GDM1 (cell line): Measurements from ENCODE around the gene LAMA2.
"Not testable (repeated sequence)": the region's sequence is repeated elsewhere in the genome, so short reads cannot be mapped to it uniquely, and the experiment has no call there.

Experiments
- DNase-seq: peaks from one replicate; lab custom pipeline; 2025; lab: John Stamatoyannopoulos, UW

The LAMA2 gene

DNA sequence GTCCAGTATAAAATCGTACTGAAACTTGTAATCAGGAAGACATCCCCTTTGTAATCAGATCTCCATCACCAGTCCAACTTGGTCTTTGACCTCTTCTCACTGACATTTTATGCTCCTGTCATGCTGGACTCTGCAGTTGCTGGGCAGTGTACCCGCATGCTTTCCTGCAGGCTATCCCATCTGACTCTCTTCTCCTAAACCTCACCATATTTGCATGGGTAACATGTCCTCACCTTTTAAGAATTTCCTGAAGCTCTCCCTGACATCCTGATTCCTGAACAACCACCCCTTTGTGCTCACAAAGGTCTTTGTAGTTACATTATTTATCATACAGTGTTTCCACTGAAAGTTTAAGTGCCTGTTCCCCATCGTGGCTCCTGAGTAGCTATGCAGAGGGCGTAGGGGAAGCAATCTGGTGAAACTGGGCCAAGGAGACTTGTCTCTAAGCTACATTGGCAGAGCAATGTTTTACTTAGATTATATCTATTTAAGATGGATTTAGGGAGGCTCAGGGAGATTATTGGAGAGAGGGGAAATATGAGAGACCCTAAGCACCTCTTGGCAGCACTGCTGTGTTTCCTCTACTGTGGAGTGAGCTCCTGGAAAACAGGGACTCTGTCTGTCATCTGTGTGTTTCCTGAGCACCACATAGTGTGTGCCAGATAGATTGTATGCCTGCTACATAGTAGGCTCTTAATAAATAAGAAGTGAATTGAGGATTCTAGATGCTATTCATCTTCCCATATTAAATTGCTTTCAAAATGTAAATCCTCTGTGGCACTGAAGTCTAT, 124.0 kb downstream of the LAMA2 start:
- DNase-seq: no peak

DNA sequence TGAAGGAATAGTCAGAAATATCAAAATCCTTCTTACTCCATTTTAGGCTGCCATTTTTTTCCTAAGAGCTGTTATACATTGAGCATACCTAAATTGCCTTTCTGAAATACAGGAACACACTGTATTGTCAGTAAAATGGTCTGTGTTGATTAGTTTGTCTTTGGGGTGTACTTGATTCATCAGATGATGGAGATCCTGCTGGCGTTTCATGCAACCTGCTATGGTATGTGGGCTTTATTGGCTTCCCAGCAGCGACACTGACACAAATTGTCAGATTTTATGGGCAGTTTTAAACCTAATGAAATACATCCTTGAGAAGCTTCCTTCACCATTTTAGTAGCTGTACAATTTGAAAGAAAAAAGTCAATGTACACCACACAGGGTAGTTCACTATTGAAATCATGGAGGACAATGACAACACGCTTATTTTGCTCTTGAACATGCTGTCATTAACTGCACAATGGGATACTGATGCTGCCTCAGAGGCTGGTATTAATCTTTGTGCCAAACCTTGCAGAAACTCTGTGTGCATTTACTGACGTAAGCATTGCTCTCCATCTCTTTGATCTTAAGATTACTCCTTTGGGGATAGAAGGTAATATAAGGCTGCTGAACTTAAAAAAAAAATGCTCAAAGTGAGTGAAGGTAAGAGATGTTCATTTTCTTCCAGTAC, 124.9 kb downstream of the LAMA2 start:
- DNase-seq: no peak

DNA sequence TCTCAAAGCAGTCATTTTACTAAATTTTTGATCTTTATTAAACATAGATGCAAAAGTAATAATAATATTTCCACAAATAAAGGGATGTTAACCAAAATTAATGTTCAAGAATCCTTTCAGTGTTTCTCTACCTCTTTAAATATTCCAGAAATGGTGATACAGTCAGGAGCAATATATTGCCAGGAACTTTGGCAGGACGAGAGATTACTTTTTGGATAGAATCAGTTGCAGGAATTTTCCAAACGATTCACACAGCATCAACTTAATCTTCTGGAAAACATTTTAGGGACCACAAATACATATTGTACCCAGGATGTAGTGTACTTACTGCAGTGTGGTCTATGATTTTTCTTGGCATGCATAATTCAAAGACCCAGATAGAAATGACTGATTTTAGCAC, 125.7 kb downstream of the LAMA2 start:
- no peak for DNase-seq

DNA sequence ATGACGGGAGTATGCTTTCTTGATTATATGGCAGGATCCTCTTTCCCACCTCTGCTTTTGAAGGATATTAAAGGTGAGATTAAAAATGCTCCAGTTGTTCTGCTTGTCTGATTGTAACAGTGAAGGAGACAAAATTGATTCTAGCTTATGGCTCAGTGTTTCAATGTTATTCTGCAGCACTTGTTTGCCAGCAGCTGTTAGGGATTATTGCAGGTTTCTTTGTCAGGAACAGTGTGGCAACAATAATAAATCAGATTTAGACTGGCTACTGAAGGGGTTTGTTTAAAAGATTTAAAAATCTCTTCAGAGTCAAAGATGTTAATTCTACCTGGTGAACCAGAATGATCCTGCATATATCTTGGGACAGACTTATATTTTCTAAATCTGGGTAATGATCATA, 126.9 kb downstream of the LAMA2 start:
- no peak for DNase-seq

DNA sequence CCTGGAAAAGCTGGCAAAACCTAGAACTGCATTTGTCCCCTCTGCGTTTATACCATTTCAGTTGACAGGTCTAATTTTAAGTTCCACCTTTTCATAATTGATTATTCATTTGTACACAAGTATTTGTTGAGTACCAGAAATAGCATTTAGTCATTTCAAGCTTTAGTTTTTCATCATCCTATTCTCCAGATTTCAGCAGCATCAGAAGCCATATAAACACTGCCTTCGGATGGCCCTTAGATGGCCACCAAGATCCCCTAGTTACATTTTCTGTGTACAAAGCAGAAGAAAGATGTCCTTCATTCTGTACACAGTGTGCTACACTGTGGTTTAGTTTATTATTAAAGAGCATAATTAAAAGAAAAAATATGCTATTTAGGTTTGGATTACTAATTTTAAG, 131.4 kb downstream of the LAMA2 start:
- no peak for DNase-seq

DNA sequence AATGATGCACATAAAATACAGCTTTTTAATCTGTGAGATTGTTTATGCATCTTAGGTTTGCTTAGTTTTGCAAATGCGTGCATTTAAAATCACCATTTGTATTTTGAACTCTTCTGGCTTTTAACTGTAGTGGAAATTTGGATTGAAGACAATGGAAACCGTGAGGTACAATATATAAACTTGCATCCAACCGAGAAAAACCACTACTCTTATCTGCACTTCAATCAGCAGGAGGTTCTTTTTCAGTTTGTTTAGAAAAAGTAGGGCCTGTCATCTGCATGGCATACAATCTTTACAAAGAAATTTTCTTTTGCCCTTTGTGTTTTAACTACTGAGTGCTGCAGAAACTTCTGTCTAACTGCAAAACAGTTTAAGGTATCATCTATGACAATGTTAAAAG, 132.8 kb downstream of the LAMA2 start:
- DNase-seq: no peak

DNA sequence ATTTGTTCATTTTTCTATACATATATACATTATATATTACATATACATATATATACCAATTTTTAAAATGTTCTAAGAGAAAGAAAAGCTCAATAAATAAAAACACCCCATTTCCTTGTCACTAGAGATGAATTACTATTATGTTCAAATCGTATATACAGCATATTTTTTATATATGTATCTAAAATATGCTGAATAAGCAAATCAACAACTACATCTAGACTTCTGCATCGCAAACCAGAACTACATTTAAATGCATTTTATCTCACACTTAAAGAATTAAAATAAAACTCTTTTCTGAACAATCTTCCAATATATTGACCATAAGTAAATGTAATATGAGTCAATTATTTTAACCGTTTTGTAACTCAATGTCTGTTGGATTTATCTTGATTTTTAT, 133.9 kb downstream of the LAMA2 start:
- DNase-seq: no peak

DNA sequence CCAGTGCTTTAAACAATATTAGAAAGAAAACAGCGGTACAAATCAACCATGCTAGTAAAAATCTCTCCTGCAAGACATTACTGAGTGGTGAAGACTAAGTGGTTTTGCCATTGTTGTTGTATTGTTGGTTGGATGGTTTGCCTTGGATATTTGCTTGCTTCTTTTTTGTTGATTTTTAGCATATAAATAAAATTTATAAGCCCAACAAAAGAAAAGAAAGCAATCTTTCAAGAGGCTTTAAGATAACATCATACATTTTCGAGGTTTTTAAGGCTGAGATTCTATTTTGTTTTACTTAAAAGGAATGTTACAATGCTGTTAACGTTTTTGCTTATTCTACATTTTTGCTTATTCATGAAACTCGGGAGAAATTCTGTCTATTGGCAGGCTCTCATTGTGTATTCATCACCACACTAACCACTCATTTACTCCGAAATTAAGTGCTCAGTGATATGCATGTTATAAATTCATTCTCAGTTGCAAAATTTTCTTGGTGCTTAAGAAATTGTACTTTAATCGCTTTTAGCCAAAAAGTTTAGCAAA, 139.1 kb downstream of the LAMA2 start:
- DNase-seq: no peak

DNA sequence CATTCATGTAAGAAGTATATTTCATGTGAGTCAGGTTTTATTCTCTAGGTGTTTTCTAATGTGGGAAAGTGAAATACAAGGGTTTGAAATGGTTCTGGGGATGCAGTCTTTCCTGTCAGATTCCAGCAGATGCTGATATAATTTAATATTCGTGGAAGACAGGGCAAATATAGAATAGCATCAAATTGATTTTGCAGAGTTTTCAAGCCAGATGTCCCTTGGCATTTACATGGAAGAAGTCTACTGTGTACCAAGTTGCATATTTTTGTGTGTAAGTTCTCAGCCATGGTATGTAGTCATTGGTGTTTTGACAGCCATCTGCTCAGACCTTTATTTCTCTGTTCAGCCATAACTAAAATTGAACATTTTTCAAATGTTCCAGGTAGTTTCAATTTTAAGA, 143.7 kb downstream of the LAMA2 start:
- no peak for DNase-seq

DNA sequence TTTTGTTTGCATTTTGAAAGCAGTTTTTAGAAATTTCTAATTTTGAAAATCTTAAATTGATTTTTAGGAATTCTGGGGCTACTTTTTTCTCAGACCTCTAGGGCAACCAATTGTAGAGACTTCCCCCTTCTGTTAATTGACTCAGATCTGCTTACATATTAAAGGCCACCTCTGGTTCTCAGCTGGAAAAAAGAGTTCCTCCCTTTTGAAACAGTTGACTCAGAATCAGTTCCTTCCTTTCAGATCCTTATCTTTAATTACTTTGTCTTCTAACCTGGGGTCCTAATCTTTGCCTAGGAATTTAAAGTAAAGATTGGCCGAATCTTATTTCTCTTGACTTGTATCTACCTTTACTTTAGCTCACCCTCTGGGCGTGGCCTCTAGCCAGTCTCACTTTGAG, 146.8 kb downstream of the LAMA2 start:
- no peak for DNase-seq

DNA sequence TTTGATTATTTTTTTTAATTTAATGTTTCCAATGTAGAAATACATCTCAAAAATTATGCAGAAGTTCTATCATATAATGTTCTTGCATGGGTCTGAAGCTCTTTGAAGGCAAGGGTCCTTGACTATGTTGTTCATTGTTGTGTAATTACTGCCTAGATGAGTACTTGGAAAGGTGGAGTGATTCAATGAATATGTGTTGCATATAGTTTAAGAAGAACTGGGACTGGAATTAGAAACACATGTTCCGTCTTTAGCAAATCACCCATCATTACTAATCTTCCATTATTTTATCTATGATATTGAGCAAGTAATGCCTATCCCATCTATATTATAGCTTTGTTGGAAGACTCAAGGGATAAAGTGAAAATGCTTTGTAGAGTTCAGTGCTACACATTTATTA, 147.3 kb downstream of the LAMA2 start:
- DNase-seq: no peak

DNA sequence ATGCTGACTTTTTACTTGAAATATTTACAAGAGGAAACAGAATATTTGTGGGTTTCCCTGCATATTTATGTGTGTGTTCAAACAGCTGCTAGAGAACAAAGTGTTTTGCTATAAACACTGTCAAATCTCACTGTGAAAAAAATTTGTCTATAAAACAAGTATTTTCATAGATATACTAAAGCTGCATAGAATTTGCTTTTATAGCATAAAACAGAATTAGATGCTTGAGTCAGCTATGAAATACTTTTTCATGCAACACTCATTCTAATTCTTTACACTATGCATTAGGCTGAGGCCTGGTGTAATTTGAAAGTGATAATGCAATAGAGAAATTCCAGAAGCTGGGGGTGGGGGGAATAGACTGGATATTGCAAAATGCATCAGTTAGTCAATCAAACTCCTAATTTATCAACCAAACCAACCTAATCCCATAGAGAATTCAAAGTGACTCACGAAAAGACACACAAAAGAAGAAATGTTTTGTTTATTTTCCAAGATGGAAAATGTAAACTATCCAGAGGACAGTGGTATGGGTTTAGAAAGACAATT, 148.2 kb downstream of the LAMA2 start:
- no peak for DNase-seq

DNA sequence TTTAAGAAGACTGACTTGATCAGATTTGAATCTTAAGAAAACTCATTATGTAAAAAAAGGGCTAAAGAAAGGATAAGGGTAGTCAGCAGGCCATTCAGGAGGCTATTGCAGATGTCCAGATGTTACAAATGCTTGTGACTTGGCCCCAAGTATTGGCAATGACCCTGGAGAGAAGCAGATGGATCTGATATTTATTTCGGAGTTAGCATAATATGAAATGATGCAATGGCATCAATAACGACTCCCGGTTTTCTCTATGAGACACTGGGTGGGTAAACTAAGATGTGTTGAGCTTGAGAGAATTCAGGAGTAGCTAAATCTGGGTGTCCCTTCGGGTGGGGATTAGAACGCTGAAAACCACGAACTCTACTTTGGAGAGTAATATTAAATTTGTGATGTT, 149.7 kb downstream of the LAMA2 start:
- DNase-seq: no peak

DNA sequence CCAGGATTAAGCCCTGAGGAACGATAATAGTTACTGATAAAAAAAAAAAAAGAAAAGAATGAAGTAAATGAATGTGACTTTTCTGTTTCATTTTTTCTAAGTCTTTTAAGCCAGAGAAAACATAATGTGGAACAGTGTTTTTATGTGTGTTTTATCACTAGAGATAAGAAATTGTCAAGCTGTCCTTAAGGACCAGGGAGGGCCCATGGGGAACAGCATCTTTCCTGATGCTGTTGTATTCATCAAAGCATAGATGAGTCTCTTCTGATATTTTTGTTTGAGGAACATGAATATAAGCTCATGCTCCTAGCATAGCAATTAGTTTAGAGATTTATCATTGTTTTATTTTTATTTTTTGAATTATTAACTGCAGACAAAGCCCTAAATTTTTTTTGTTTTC, 150.2 kb downstream of the LAMA2 start:
- no peak for DNase-seq

DNA sequence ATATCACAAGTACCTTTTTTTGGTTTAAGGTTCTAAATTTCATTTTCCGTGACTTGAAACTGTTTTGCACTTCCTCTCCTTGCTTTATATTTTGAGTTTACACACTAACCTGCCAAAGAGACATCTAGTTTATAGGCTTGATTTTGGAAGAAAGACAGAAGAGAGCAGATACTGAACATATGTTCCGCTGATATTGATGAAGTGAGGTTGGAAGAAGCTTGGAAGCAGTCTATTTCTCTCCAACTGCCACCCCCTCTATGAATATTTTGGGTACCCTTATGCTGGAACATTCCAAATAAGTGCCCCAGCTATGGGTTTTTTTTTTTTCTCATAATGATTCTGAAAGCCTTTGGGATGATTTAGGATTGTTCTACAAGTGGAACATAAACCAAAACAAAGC, 150.6 kb downstream of the LAMA2 start:
- DNase-seq: no peak

DNA sequence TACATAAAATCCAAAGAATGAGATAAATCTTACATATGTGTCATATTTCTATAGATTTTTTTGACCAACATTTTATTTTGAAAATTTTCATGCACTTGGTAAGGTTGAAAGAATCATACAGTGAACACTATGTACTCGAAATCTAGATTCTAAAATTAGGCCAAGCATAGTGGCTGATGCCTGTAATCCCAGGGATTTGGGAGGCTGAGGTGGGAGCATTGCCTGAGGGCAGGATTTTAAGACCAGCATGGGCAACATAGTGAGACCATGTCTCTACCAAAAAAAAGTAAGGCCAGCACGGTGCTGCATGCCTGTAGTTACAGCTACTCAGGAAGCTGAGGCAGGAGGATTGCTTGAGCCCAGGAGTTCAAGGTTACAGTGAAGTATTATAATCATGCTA, 158.6 kb downstream of the LAMA2 start:
- DNase-seq: no peak

DNA sequence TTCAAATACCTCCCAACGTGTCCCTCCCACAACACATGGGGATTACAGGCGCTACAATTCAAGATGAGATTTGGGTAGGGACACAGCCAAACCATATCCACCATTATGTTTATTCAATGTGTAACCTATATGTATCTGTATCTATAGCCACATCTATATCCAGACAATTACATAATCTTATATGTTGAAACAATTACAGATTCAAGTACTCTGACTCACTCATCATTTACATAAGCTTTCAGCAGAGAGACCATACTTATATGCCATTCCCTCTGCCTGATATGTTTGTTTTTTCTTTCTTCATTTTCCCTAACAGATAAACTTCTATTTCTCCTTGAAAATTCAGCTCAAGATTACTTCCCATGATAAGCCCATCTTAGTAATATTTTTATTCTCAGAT, 163.6 kb downstream of the LAMA2 start:
- no peak for DNase-seq

DNA sequence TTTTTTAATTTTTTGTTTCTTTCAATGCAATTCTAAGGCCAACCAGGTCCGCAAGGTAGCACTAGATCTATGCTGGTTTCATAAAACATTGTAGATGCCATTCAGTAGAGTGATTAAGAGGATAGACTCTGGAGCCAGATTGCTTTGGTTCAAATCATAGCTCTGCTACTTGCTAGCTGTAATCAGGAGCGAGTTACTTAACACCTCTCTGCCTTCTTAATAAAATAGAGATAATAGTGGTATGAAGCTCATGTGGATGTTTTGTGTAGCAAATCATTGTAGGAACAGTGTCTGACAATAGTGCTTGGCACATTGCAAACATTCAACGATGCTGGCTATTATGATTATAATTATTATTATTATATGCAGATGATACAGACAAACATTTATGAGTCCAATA, 164.9 kb downstream of the LAMA2 start:
- no peak for DNase-seq

DNA sequence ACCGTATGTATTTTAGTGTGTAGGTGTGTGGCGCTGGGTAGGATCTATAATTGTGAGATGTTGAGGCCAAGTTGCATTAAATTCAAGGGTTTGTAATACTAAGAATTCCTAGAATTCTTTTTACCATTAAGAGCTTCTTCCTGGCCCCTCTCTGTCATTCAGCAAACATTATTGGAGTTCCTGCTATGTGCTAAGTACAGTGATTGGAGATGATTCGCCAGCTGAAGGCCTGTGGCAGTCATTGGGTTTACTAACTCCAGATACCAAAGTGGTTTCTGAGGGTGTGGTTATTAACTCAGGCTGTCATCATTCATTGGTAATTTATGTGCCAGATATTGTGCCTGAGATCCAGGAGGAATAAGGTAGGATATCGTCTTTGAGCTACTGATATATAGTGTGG, 167.1 kb downstream of the LAMA2 start:
- no peak for DNase-seq

DNA sequence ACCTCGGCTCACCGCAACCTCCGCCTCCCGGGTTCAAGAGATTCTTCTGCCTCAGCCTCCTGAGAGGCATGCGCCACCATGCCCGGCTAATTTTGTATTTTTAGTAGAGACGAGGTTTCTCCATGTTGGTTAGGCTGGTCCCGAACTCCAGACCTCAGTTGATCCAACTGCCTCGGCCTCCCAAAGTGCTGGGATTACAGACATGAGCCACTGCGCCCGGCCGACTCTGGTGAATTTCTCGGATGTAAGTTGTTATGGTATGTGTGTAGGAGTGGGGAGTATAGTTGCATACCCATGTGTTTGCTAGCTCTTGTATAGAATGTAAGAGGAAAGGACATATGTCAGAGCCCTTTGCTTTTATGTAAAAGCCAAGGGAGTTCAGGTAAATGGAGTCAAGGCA, 170.2 kb downstream of the LAMA2 start:
- DNase-seq: not testable (repeated sequence)

DNA sequence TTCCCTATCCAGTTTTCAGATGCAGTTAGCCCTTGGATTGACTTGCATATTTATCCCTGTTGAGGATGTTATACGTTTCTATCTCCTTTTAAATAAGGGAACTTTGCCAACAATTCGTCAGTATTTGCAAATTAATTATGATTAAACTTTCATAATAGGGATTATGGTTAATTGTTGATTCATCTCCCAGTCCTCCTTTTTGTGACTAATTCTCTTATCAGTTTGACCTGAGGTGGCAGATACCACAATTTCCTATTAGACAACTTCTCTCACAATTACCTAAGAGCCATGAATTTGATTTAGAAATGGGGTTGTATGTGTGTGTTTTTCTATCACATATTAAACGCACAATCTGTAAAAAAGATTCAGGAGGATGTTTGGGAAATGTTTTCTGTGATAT, 172.9 kb downstream of the LAMA2 start:
- no peak for DNase-seq

DNA sequence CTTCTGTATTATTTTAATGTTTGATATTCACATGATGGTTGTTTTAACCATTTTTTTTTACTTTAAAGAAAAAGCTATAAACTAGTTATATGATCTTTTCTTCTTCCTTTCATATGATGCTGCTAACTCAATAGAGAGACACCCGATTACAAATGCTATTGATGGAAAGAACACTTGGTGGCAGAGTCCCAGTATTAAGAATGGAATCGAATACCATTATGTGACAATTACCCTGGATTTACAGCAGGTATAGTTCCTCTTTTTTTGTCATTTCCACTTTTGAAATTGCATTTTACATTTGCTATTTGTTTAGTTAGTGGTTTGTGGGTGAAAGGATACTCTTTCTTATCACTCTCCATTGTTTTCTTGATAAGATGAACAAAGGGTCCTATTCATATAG, 176.7 kb downstream of the LAMA2 start:
- no peak for DNase-seq

DNA sequence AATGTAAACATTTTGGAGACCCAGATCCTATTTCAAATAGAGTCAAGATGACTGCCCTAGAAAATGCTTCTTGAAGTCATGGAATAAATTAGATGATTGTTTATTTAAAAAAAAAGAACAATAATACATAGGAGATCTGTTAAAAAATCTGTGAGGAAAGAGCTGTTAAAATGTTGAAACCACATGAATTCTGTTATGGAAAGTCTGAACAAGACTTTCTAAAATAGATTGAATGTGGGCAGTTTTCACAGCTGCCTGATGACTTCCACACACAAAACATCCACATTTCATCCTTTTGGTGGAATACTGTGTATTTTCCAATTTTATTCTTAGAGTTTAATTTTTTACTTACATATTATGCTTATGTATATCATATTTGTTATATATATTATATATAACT, 186.1 kb downstream of the LAMA2 start:
- DNase-seq: no peak
